ENCODE measurements around the gene TMEM273. TPM values are rescaled to one million over a fixed set of nuclear protein-coding genes. Genes with fewer than 3 reads are reported as not detected.

The TMEM273 gene
- total RNA-seq, result 0.13 and 0.33 TPM in 2 replicates

GRCh38 chr10:49187950-49188761, at the start of gene TMEM273:
Gene TMEM273 (minus strand): TSS chr10:49188391. CDS start chr10:49188336, 55 bp downstream.

GRCh38 chr10:49133706-49134248, 54.4 kb downstream of the TMEM273 start, which contains the start of gene FAM170B:
Gene FAM170B (minus strand): TSS chr10:49134021. CDS start chr10:49133918, 103 bp downstream.

GRCh38 chr10:49115015-49115795, 73.0 kb downstream of the TMEM273 start, which contains the start of gene VSTM4:
Gene VSTM4 (minus strand): TSS chr10:49115522. CDS start chr10:49115485, 37 bp downstream.

Other genes starting within 250 kb of the TMEM273 start
- gene LRRC18, start 248.6 kb downstream of the TMEM273 start, total RNA-seq, result not detected in 2 replicates
- gene VSTM4, start 72.9 kb downstream of the TMEM273 start, total RNA-seq, result 2.8 and 8.2 TPM in 2 replicates
- gene FAM170B, start 54.4 kb downstream of the TMEM273 start, total RNA-seq, result not detected in 2 replicates
- gene C10orf71, start 110.8 kb upstream of the TMEM273 start, total RNA-seq, result not detected in 2 replicates
- gene DRGX, start 207.7 kb upstream of the TMEM273 start, total RNA-seq, result not detected in 2 replicates